HG03103 (cell line): Measurements from ENCODE around the gene HCFC1R1.

Experiments used
- ATAC-seq: cut with Tn5 transposase; IDR thresholded peaks from one replicate; pipeline ENCODE4 v1.9.1; 2021; ENCODE audit warnings: low read depth; ENCODE audit not compliant: unreplicated experiment

The HCFC1R1 gene

GRCh38 chr16:3020604-3021448 is 2.9 kb downstream of the HCFC1R1 start:
- no peak for ATAC-seq

GRCh38 chr16:3020247-3020603 is 3.5 kb downstream of the HCFC1R1 start, which contains the start of gene TNFRSF12A:
Gene TNFRSF12A (plus strand): TSS chr16:3020368. CDS start chr16:3020398, 30 bp downstream.
- ATAC-seq = no peak

- ATAC-seq = no peak
Measured at GRCh38 chr16:3019594-3020246, 4.0 kb downstream of the HCFC1R1 start.

- ATAC-seq = no peak
Measured at GRCh38 chr16:3017794-3018506, 5.8 kb downstream of the HCFC1R1 start, which contains the start of gene CLDN6. Gene CLDN6 (minus strand): TSS chr16:3018183. CDS start chr16:3016021, 2,162 bp downstream.

- no peak for ATAC-seq
Measured at GRCh38 chr16:3017344-3017743, 6.4 kb downstream of the HCFC1R1 start.

GRCh38 chr16:3015865-3016521 is 7.7 kb downstream of the HCFC1R1 start:
- no peak for ATAC-seq

GRCh38 chr16:3014971-3015370 is 8.8 kb downstream of the HCFC1R1 start:
- ATAC-seq = no peak

- ATAC-seq = no peak
Measured at GRCh38 chr16:3013998-3014690, 9.6 kb downstream of the HCFC1R1 start.

- no peak for ATAC-seq
Measured at GRCh38 chr16:3013491-3013951, 10.2 kb downstream of the HCFC1R1 start.

- ATAC-seq = no peak
Measured at GRCh38 chr16:3012828-3013420, 10.8 kb downstream of the HCFC1R1 start, which contains the start of gene CLDN9. Gene CLDN9 (plus strand): TSS chr16:3012923. CDS start chr16:3013363, 440 bp downstream.

- ATAC-seq = no peak
Measured at GRCh38 chr16:3012246-3012645, 11.5 kb downstream of the HCFC1R1 start.

- ATAC-seq = no peak
Measured at GRCh38 chr16:3010510-3010909, 13.2 kb downstream of the HCFC1R1 start.

- no peak for ATAC-seq
Measured at GRCh38 chr16:3009568-3010390, 14.0 kb downstream of the HCFC1R1 start.

GRCh38 chr16:3008690-3009037 is 15.1 kb downstream of the HCFC1R1 start:
- no peak for ATAC-seq

GRCh38 chr16:3007957-3008689 is 15.6 kb downstream of the HCFC1R1 start:
- ATAC-seq = no peak

GRCh38 chr16:3007059-3007956 is 16.4 kb downstream of the HCFC1R1 start:
- ATAC-seq = no peak

- no peak for ATAC-seq
Measured at GRCh38 chr16:3004781-3005284, 18.9 kb downstream of the HCFC1R1 start.
